OCI-LY1 (cell line): Measurements from ENCODE around the gene CD48.
A peak's percentile ranks its signal among the peaks of the same experiment; 100 is the strongest.
"Not testable (repeated sequence)": the region's sequence is repeated elsewhere in the genome, so short reads cannot be mapped to it uniquely, and the experiment has no call there.

Experiments
- H2AFZ ChIP-seq: fragments of 200-600 bp; sonication (generic), shearing (Covaris generic); 2 replicates; pipeline ENCODE4 v1.6.0; 2014; ENCODE audit warnings: antibody characterized with exemption, mild to moderate bottlenecking, low read length
- H3F3A ChIP-seq: fragments of 200-600 bp; sonication (generic), shearing (Covaris generic); 2 replicates; pipeline ENCODE4 v1.6.0; 2014; ENCODE audit warnings: mild to moderate bottlenecking, antibody characterized with exemption, low read length, moderate library complexity; ENCODE audit not compliant: insufficient read depth
- H3K27ac ChIP-seq: fragments of 200-600 bp; sonication (generic); 2 replicates; pipeline ENCODE4 v1.5.1; 2014; ENCODE audit warnings: low read length, mixed run types, mild to moderate bottlenecking, low read depth; ENCODE audit not compliant: poor library complexity, severe bottlenecking
- H3K27me3 ChIP-seq: fragments of 200-600 bp; sonication (generic); 2 replicates; pipeline ENCODE4 v1.6.0; 2014; ENCODE audit warnings: antibody characterized with exemption, mild to moderate bottlenecking, low read length, moderate library complexity; ENCODE audit not compliant: insufficient read depth
- H3K36me3 ChIP-seq: fragments of 200-600 bp; sonication (generic); 2 replicates; pipeline ENCODE4 v1.6.1; 2014; ENCODE audit warnings: mild to moderate bottlenecking, antibody characterized with exemption, low read length, moderate library complexity, mixed read lengths; ENCODE audit not compliant: insufficient read depth
- H3K4me1 ChIP-seq: fragments of 200-600 bp; sonication (generic); 2 replicates; pipeline ENCODE4 v1.5.1; 2014; ENCODE audit warnings: mild to moderate bottlenecking, low read length, moderate library complexity; ENCODE audit not compliant: insufficient read depth, severe bottlenecking
- H3K4me2 ChIP-seq: fragments of 200-600 bp; sonication (generic), shearing (Covaris generic); 2 replicates; pipeline ENCODE4 v1.6.1; 2014; ENCODE audit warnings: low read length
- H3K4me3 ChIP-seq: fragments of 200-600 bp; sonication (generic); 2 replicates; pipeline ENCODE4 v1.5.1; 2014; ENCODE audit warnings: low read length, low read depth, mild to moderate bottlenecking, mixed read lengths; ENCODE audit not compliant: poor library complexity, severe bottlenecking
- H3K79me2 ChIP-seq: fragments of 200-600 bp; shearing (Covaris generic); 2 replicates; pipeline ENCODE4 v1.6.1; 2016; ENCODE audit warnings: mixed run types, low read length, mixed read lengths; ENCODE audit not compliant: insufficient read depth
- H3K9ac ChIP-seq: fragments of 200-600 bp; sonication (generic), shearing (Covaris generic); 2 replicates; pipeline ENCODE4 v1.6.1; 2014; ENCODE audit warnings: mild to moderate bottlenecking, low read length, mixed read lengths
- H3K9me2 ChIP-seq: fragments of 200-600 bp; sonication (generic), shearing (Covaris generic); 2 replicates; pipeline ENCODE4 v1.6.1; 2014; ENCODE audit warnings: low read depth, mild to moderate bottlenecking, low read length, mixed read lengths
- H3K9me3 ChIP-seq: fragments of 200-600 bp; shearing (Covaris generic); 2 replicates; pipeline ENCODE4 v1.6.1; 2014; ENCODE audit warnings: low read length, mixed read lengths
- H4K20me1 ChIP-seq: fragments of 200-600 bp; sonication (generic), shearing (Covaris generic); 2 replicates; pipeline ENCODE4 v1.6.0; 2016; ENCODE audit warnings: mild to moderate bottlenecking, low read length; ENCODE audit not compliant: insufficient read depth
- CTCF ChIP-seq: fragments of 200-600 bp; sonication (generic), shearing (Covaris generic); IDR thresholded peaks from 2 replicates; pipeline ENCODE4 v1.5.1; 2017; ENCODE audit warnings: mild to moderate bottlenecking, antibody characterized with exemption, low read length, moderate library complexity, mixed read lengths
- EZH2 ChIP-seq: fragments of 200-600 bp; sonication (generic), shearing (Covaris generic); IDR thresholded peaks from 2 replicates; pipeline ENCODE4 v1.8.0; 2017; ENCODE audit warnings: borderline replicate concordance, mixed run types, mild to moderate bottlenecking, antibody characterized with exemption, low read length, moderate library complexity, mixed read lengths

The CD48 gene

GRCh38 chr1:160704250-160704649 lies 7.4 kb downstream of the CD48 start:
- no peaks in the 10 kb centered on the region for H4K20me1 ChIP-seq
- H3K27me3 ChIP-seq: no peaks in the 10 kb centered on the region
- peaks cover 55% of the 10 kb centered on the region for H3K79me2 ChIP-seq
- peaks cover 30% of the 10 kb centered on the region; the same call in 1 of the 2 replicates for H3K36me3 ChIP-seq
- H2AFZ ChIP-seq: no peak overlapping the region
- no peaks in the 10 kb centered on the region for H3K9me2 ChIP-seq
- TF ChIP-seq EZH2 (no peak), CTCF (no peak)
- H3K4me1 ChIP-seq: peaks cover 64% of the 10 kb centered on the region
- H3K4me2 ChIP-seq: peak overlapping the region; percentile 4; the same call in 1 of the 2 replicates
- H3F3A ChIP-seq: no peaks in the 10 kb centered on the region
- H3K27ac ChIP-seq: peak overlapping the region; percentile 55
- no peak overlapping the region for H3K4me3 ChIP-seq
- H3K9ac ChIP-seq: no peak overlapping the region
- H3K9me3 ChIP-seq: no peaks in the 10 kb centered on the region

- no peak overlapping the region for H3K4me2 ChIP-seq
- peaks cover 37% of the 10 kb centered on the region for H3K79me2 ChIP-seq
- H2AFZ ChIP-seq: no peak overlapping the region
- H3K4me3 ChIP-seq: no peak overlapping the region
- no peaks in the 10 kb centered on the region for H3K9me3 ChIP-seq
- TF ChIP-seq CTCF (no peak), EZH2 (no peak)
- no peak overlapping the region for H3K9ac ChIP-seq
- no peak overlapping the region for H3K27ac ChIP-seq
- no peaks in the 10 kb centered on the region for H4K20me1 ChIP-seq
- H3K36me3 ChIP-seq: peaks cover 30% of the 10 kb centered on the region; the same call in 1 of the 2 replicates
- no peaks in the 10 kb centered on the region for H3K27me3 ChIP-seq
- H3K9me2 ChIP-seq: no peaks in the 10 kb centered on the region
- H3F3A ChIP-seq: no peaks in the 10 kb centered on the region
- H3K4me1 ChIP-seq: peaks cover 43% of the 10 kb centered on the region
Observed at GRCh38 chr1:160702100-160702499, 9.5 kb downstream of the CD48 start.

GRCh38 chr1:160692390-160692789 lies 19.2 kb downstream of the CD48 start:
- H3K4me2 ChIP-seq, H3K9me3 ChIP-seq, H3K9ac ChIP-seq, H3K27me3 ChIP-seq, H3K27ac ChIP-seq, H3K79me2 ChIP-seq, H4K20me1 ChIP-seq, H2AFZ ChIP-seq, H3K9me2 ChIP-seq, H3F3A ChIP-seq, H3K4me3 ChIP-seq: not testable (repeated sequence)
- peaks cover 18% of the 10 kb centered on the region; the same call in 1 of the 2 replicates for H3K36me3 ChIP-seq
- peak; percentile 42; the same call in 1 of the 2 replicates for TF ChIP-seq CTCF
- peaks cover 13% of the 10 kb centered on the region for H3K4me1 ChIP-seq
